Measurements from ENCODE around the gene NXPH1.

Gene NXPH1

DNA sequence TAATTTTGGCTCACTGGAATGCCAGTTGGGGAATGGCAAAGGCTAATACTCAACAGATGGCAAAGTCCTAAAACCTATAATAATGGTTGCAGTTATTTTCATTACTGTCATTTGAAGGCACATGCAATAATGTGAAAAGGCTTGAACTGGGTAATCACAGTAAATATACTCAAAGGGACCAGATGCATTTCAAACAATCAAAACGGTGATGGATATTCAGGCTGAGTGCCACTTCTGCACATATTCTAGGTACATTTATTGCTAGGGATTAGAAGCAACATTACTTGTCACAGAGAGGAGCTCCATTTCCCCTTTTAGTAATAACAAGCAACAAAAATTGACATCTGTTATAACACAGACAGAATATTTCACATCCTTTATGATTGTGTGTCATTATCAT lies 171.8 kb downstream of the NXPH1 start:
- DNase-seq (ENCODE audit: low spot score), result no peak
- TF ChIP-seq, protein P1, sequence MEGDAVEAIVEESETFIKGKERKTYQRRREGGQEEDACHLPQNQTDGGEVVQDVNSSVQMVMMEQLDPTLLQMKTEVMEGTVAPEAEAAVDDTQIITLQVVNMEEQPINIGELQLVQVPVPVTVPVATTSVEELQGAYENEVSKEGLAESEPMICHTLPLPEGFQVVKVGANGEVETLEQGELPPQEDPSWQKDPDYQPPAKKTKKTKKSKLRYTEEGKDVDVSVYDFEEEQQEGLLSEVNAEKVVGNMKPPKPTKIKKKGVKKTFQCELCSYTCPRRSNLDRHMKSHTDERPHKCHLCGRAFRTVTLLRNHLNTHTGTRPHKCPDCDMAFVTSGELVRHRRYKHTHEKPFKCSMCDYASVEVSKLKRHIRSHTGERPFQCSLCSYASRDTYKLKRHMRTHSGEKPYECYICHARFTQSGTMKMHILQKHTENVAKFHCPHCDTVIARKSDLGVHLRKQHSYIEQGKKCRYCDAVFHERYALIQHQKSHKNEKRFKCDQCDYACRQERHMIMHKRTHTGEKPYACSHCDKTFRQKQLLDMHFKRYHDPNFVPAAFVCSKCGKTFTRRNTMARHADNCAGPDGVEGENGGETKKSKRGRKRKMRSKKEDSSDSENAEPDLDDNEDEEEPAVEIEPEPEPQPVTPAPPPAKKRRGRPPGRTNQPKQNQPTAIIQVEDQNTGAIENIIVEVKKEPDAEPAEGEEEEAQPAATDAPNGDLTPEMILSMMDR (IDR thresholded peaks at IDR 0.05), result no peak

DNA sequence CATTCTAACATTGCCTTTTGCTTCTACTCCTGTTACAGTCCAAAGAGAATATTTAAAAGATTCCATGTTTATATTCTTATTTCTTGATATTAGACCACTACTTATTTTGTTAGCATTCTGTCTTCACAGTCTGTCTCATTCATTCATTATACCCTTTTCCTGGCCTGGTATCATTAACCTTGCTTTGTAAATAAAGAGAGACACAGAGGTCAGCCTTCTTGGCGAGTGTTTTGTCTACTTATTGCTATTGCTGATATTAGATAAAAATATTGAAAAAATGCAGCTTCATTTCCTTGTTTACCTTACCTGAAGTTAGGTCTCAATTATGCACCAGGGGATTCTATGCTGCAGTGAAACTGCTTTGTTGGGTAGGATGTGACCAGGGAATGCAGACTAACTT lies 179.2 kb downstream of the NXPH1 start:
- no peak for DNase-seq (ENCODE audit: low spot score)
- Histone ChIP-seq H3K4me3 (no peak overlapping the region), H3K27ac (no peak overlapping the region)
- TF ChIP-seq, protein P1 (IDR thresholded peaks at IDR 0.05), result no peak

More for the DNA sequence above, 171.8 kb downstream of the NXPH1 start:
- Histone ChIP-seq H3K27ac (no peak overlapping the region), H3K4me3 (no peak overlapping the region)

DNA sequence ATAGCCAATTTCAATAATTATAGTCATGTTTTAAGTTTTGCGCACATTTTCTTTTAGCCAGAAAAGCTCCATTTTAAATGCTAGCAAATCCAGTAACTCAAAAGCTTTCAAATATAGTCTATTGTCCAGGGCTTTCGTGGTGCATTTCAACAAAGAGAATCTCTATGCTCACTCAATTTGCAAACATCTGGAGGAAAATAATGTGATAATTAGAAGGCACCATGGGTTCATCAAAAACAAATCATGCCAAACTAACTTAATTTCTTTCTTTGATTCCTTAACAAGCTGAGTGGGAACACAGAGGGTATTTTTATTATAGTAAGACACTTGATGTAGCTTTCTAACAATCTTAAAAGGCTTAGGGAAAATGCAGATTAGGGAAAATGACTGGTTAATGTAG lies 179.8 kb downstream of the NXPH1 start:
- Histone ChIP-seq H3K4me3 (no peak overlapping the region), H3K27ac (no peak overlapping the region)
- no peak for DNase-seq (ENCODE audit: low spot score)
- TF ChIP-seq, protein P1 (IDR thresholded peaks at IDR 0.05), result no peak

DNA sequence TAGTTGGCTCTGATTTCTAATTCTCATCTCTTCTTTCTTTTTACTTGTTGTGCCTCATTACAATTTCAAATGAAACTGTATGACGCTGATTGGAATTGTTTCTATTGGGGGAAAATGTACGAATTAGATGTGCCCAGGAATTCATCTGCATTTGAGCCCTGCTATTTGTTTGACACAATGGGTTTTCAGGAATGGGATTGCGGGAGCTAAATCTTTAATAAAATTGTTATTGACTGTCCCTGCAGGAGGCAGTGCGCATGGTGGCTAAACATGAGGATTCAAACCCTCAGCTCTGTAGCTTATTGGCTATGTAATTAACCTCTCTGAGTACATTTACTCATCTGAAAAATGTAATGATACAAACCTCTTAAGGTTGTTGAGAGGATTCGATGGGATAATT lies 181.6 kb downstream of the NXPH1 start:
- TF ChIP-seq, protein P1 (IDR thresholded peaks at IDR 0.05), result no peak
- Histone ChIP-seq H3K4me3 (no peak overlapping the region), H3K27ac (no peak overlapping the region)
- DNase-seq (ENCODE audit: low spot score), result no peak

DNA sequence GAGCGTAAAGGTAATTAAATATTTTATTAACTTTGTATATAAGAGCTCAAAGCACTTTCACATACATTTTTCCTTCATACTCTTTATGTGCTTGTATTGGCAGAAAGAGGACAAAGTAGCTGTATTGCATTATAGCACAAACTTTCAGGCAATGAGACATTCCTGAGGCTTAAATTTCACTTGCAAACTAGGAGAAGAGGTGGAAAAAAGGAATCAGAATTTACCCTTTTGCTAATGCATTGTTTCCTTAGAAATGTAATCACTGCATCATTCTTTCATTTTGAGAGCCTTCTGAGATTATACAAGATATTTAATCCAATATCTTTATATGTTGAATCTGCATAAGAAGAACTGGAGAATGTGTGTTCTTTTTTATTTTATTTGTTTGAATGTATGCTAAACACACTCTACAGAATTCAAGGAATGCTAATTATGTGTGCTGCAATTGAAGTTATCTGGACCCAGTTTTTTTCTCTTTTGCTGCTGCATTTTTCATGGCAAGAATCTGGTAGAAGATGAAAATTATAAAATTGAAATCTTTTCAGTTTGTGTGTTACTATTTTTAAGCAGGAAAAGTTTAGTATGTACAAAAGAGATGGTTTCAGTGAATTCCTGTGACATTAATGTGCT lies 185.1 kb downstream of the NXPH1 start:
- no peak for DNase-seq (ENCODE audit: low spot score)

DNA sequence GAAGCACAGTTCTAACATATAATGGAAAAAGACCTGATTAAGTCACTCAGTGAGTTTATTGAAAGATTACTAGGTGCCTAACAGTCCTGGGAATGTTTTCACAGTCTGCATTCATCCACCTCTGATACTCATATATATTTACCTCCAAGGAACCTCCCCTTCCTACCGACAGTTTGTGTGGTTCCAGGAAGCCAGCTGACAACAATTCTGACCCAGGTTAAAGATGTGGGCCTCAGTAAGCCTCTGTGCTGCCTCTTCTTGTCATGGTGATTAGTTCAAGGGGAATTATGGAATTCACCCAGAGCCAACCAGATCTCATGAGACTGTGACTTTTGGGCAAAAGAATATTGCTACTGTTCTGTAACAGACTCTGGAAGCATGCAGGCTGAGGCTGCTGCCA lies 186.8 kb downstream of the NXPH1 start:
- Histone ChIP-seq H3K4me3 (no peak overlapping the region), H3K27ac (no peak overlapping the region)
- DNase-seq (ENCODE audit: low spot score), result no peak
- TF ChIP-seq, protein P1 (IDR thresholded peaks at IDR 0.05), result no peak

More for the DNA sequence above, 185.1 kb downstream of the NXPH1 start:
- no peak overlapping the region for H3K4me3 ChIP-seq
- H3K27ac ChIP-seq, result no peak overlapping the region
- TF ChIP-seq, protein P1 (IDR thresholded peaks at IDR 0.05), result no peak

DNA sequence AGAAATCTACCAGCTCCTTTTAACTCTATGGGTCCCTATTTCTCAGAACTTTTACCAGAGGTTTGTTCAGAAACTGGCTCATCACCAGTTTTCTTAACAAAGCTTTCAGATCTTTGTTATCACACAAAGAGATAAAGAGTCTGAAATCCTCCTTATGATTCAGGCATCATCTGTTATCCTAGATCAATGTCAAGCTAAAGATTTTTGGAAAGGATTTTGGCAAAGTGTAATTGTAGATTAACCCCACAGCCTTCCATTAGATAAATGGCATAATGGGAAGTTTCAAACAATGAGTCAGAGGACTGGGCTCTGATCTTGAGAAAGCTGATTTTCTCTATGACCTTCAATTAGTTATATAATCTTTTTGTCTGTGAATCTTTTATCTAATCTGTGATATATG lies 192.2 kb downstream of the NXPH1 start:
- Histone ChIP-seq H3K4me3 (no peak overlapping the region), H3K27ac (no peak overlapping the region)
- no peak for DNase-seq (ENCODE audit: low spot score)
- TF ChIP-seq, protein P1 (IDR thresholded peaks at IDR 0.05), result no peak
